HG03039 (cell line): Measurements from ENCODE around the gene PSMD14.
"Not testable (repeated sequence)": the region's sequence is repeated elsewhere in the genome, so short reads cannot be mapped to it uniquely, and the experiment has no call there.

Experiments
- ATAC-seq: cut with Tn5 transposase; IDR thresholded peaks from one replicate; pipeline ENCODE4 v1.9.1; 2021; ENCODE audit warnings: mild to moderate bottlenecking, moderate library complexity; ENCODE audit not compliant: unreplicated experiment

Gene PSMD14

DNA sequence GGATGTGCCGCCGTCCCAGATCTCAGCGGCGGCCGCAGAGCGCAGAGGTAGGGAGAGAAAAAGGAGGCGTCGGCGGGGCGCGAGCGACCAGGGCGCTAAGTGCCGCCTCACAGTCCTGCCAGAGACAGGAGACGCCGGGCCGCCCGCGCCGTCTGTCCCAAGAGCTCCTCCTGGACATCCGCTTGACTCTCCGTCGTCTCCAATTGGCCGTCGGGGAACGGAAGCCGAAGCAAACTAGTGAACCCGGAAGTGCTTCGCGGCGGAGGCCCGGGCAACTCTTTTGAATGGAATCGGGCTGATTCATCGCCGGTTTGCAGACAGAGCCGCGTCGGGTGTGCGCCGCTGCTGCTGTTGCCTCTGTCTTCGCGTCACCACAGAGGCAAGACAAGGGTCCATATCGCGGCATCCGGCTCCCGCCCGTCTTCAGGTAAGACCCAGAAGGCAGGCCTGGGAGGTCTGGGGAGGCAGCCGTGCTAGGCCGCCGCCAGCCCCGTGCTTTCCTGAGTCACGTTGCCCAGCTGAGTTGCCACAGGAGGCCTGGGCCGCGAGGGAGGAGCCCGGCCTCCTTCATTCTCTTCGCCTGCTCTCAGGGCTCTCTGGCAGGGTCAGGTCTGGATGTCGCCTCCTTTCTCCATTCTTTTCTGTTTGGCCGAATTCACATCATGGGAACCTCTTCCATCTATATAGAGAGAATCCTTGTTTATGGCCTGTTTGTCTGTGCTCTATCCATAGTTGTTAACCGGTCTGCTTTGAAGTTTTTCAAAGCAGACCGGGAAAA is at the start of gene PSMD14:
Gene PSMD14, plus strand, starts transcription at position 248 of the 778 bp plus-strand sequence. CDS start 10,401 bp downstream, outside the sequence.
- peak; percentile 98 for ATAC-seq

DNA sequence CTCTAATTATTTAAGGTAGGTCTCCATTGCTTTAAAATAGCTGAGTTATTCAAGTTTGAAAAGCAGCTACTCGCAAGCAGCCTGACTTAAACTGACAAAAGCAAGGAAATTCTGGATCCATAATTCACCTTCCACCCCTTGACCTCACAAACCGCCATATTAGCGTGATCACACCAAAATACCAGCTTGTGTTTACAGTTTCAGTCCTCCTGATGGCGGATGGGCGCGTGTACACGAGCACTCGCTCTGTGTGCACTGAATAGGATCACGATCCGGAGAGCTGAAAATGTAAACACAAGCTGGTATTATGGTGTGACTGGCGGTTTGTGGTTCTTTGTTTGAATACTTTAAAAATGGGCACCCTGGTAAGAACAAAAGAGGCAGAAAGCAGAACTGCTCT is 42.4 kb upstream of the PSMD14 start:
- ATAC-seq: no peak

DNA sequence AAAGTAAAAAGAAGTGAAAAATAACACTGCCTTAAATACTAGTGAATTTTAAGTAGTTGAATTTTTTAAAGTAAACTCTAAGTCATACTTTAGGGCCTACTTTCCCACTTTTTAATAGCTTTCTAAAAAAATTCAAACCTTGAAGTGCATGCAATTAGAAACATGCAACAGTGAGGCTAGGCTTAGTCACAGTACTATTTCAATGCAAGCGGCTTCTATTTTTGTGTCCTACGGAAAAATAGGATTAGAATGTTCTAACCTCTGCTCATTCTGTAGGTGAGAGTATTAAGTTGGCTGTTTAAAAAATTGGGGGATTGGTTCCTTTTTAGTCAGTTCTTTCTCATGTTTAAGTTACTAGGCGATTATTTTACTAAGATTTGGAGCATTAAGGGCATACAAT is 39.1 kb upstream of the PSMD14 start:
- no peak for ATAC-seq

DNA sequence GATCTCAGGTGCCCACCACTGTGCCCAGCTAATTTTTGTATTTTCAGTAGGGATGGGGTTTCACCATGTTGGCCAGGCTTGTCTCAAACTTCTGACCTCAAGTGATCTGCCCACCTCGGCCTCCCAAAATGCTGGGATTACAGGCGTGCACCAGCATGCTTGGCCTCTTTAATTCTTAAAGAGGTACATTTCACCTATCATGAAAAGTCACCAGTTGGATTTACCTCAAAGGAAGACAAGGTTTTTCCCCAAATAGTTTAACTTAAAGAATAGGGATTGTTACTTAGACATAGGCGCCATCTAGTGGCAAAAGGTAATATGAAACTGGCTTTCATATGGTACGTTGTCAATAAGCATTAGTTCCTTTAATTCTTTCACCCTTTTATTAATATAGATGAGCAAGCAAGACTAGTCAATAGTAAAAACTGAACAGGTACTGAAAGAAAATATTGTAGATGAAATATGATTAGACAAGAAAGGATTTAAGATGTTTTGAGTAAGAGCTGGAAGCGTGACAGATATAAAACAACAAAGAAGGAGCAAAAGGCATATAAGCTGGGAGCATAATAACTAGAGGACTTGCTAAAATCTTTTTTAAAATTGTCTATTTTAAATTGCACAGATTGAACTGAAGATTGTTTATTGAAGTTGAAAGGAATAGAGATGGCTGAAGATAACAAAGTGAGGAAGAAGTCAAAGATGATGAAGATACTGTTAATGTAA is 35.0 kb upstream of the PSMD14 start:
- ATAC-seq: no peak

DNA sequence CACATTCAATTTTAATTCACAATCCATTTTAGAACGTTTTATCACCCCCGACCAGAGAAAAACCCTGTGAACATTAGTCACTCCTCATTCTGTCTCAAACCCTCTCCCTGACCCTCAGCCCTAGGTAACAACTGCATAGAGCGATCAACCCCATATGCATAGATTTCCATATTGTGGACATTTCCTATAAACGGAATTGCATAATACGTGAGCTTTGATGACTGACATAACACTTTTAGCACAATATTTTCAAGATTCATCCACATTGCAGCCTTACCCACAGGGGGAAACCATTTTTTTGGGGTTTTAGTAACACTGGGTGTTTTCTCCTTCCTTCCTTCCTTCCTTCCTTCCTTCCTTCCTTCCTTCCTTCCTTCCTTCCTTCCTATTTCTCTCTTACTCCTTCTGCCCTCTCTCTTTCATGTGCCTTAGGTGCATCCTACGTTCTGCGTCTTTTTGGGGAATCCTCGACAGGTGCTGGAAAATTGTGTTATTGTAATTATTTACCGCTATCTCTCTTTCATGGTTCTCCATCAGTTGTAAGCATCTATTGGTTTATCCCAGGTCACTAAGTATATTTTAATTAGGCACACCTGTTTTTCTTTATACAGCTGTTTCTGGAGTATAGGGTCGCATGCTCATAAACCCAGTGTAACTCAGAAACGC is 29.5 kb upstream of the PSMD14 start:
- not testable (repeated sequence) for ATAC-seq

DNA sequence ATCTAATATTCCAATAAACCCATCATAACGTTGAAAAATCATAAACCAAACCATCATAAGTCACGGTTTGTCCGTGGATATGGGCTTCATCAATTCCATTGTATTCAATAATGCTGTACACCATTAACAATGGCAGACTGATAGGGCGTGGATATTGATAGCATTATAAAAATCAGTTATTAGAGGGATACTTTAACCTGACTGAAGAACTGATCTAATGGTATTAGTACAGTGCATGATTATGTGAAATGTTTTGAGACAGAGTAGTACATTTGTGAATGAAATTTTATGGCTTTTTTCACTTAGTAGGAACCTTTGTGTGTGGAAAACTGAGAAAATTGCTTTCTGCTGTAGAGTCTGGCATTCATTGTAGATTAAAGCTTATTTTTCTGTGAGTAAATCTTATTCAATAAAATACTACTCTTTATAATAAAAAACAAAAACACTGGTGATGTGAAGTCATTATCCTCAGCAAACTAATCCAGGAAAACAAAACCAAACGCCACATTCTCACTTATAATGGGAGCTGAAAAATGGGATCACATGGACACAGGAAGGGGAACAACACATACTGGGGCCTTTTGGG is 28.9 kb upstream of the PSMD14 start:
- not testable (repeated sequence) for ATAC-seq

DNA sequence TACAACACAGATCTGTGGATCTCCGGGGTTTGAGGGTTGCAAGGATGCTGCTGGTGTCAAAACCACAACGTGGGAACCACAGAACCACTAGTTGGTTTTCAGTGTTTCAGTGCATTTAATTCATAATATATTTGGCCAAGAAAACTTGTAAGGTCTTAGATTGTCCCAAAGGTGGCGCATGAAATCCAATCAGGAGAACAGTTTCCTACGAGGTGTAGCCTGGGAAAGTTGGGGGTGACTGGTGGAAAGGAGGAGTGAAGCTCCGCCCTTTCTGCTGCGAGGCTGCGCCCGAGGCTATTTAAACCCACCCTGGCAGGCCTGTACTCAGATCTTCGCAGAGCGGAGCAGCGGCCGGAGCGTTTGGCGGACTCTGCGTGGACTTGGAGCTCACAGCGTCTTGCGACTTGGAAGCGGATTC is 27.3 kb upstream of the PSMD14 start:
- not testable (repeated sequence) for ATAC-seq

DNA sequence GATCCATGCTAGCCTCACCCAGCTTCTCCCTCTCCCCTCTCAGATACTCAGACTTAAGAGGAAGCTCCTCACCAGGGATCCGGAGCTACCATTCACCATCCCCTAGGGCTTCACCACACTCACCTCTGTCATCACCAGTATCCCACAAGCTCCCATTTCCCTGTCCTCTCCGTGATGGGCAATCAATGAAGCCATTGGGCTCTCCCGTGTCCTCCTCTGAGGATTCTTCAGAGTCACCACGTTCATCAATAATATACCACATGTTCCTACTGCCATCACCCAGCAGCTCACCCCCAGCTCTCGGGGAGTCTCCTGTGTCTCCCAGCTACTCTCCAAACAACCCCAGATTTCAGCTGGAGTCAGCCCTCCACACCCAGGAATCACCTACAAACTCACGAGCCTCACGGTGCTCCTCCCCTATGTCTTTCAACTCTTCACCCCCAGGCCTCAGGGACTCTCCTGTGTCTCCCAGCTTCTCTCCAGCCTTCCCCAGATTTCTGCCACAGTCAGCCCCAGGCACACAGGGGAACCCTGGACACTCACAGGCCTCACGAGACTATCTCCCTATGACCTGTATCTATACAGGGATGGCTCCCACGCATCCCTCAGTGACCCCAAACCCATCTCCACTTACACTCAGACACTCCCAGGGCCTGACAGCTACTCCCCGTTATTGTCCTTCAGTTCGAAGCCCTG is 26.5 kb upstream of the PSMD14 start:
- ATAC-seq: not testable (repeated sequence)

DNA sequence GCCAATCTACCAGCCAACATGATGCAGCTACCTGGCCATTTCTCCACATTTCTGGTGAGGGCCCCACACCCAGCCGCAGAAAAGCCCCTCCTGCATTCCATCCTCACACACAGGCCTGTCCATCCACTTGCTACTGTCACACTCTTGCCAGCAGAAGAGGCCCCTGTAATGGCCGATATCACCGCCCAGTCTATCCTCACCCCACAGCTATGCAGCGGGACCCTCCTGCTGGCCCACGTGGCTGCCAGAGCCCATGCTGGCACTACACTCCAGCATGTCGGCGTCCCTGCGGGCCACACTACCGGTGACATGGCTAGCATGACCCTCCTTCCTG is 25.9 kb upstream of the PSMD14 start:
- ATAC-seq: not testable (repeated sequence)

DNA sequence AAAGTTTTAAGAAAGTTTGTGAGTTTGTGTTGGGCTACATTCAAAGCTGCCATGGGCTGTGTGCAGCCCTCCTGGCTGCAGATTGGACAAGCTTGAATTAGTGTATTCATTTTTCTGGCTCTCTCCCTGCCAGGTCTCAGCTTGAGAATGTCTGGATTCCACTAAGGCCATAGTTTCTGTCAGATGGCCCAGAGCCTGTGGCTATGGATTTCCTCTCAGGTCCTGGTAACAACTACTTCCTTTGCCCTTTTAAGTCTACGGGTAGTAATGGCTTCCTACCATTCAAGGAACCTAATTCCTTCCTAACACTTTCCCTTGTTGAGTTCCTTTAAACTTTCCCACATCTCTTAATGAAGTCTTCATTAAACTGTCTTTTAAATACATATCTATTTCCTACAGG is 24.3 kb upstream of the PSMD14 start:
- no peak for ATAC-seq

DNA sequence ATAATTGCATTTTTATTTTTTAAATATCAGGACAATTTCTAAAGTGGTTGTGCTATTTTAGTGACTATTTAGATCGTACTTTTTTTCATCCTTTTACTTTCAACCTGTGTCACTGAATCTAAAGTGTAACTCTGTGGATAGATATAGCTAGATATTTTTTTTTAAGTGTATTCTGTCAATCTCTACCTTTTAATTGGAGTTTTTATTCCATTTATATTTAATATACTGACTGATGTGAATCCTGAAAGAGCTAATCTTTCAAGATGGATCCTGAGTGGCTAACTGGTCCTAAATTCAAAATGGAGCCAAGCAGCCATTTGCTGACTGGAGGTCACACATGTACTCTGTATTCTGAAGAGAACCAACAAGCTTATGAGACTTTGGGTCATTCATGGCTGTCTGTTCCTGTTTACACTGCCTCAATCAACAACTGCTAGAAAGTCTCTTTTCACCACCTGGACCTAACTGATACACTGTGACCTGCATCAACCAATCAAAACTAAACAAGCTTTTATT is 4.6 kb upstream of the PSMD14 start:
- no peak for ATAC-seq

DNA sequence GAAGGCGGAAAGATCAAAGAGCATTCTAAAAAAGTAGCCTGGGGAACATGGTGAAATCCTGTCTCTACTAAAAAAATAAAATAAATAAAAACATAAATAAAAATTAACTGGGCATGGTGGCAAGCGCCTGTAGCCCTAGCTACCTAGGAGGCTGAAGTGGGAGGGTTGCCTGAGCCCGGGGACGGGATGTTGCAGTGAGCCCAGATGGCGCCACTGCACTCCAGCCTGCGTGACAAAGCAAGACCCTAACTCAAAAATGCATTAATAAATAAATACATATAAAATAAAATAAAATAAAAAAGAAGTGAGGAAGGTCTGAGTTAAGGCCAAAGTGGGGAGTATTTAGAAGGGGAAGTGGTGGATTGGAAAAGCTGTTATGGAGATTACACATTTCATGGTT is 1.3 kb upstream of the PSMD14 start:
- no peak for ATAC-seq

DNA sequence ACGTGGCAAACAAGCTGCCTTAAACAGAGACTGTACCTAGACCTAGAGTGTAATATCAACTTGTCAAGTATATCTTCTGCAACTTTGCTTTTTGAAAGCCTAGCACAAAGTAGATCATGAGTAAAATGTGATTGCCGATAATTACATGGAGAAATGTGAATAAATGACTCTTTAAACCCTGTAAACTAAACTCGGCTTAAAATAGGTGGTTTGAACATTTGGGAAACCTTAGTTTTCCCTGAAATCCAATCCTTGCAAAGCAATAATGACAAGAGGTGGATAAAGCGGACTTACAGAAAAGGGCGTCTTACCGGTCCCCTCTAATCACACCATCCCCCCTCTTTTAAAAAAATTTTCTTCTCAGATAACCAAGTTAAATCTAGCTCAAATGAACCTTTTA is 549 bp upstream of the PSMD14 start:
- no peak for ATAC-seq

DNA sequence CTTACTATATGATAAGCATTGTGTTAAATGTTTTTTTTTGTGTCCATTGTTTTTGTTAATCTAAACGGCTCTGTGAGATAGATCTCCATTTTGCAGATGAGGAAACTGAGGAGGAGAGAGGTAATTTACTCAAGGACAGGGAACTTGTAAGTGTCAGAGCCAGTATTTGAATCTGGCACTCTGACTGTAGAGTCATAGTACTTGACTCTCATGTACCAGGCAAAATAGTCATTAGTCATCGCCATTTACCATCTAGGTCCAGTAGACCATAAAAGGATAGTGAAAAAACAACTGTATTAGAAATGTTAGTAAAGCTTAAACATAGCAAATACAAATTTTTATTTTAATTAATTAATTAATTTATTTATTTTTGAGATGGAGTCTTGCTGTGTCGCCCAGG is 4.8 kb downstream of the PSMD14 start:
- no peak for ATAC-seq

DNA sequence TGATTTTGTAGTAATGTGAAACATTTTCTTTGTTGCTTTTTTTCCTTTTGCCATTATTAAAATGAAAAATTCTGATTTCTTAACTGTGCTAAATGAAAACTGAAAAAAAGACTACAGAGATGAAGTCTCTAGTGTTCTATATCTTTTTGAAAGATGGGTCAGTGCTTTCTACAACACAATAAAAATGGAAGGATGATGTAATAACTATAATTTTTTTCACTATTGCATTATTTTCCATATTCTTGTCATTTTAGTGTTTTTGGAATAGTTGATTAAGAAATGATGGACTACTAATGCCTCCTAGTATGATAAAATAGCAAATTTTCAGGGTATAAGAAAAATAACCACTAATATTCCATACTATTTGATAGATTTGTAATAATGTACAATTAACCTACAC is 7.2 kb downstream of the PSMD14 start:
- ATAC-seq: no peak

DNA sequence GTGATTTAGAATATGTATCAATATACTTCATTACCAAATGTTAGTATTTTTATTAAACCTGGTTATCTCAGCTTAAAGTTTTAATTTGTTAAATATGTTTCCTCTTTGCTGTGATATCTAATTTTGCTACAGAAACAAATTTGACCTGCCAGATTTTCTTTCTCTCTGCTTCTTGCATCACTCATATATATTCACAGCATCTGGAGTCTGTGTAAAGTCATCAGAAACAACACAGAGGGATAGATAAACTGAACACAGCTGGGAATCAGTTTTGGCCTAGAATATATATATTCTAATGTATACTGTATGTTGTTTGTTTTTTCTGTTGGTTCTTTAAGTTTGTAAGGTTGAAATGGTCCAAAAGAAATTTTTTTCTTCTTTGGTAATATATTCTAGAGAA is 8.5 kb downstream of the PSMD14 start:
- no peak for ATAC-seq

DNA sequence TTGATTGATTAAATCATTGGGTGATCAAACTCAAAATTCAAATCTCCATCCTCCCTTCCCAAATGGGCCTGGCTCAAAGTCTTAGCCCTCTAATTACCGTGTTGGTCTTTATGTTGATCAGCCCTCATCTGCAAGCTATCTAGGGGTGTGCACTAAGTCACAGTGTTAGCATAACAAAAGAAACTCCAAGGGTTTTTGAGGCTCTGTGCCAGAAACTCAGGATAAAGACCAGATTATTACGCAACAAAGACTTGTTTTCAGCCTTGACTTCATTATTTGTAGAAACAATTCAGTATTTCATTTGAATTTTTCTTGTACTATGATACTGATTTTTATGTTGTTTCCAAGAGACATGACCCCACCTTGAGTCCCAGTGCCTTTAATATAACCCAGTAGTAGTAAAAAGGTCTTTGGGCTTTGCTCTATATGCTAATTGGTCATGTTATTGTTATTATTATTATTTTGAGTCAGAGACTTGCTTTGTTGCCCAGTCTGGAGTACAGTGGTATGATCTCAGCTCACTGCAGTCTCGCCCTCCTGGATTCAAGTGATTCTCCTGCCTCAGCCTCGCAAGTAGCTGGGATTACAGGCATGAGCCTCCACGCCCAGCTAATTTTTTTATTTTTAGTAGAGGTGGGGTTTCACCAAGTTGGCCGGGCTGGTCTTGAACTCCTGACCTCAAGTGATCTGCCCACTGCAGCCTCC is 13.9 kb downstream of the PSMD14 start:
- ATAC-seq: no peak

DNA sequence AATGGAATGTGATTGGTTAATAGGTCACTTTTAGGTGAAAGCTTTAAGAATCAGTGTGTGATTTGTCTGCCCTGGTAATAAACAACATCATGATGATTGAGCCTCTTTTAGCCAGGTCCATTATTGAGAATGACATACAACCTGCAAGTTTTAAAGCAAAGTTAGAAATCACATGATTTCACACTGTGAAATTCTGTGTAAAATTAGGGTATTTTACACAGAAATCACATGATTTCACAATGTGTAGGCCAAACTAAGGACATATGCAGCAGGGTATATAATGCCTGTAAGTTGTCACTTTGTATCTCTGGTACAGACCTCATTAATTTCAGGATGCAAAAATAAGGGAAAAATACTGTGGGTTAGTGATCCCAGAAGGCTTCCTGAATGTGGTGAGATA is 16.7 kb downstream of the PSMD14 start:
- ATAC-seq: no peak

DNA sequence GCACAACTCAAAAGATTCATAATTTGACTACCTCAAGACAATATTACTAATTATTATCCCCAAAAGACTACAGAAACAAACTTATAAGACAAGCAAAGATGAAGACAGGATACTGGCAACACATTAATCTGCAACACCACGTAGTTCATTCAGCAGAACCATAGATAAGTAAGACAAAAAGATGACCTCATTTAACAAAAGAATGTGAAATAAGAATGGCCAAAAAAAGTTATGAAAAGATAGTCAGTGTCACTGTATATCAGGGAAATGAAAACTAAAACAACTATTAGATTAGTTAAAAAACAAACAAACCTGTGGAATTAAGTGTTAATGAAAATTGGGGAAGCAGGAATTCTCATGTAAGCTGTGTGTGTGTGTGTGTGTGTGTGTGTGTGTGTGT is 19.4 kb downstream of the PSMD14 start:
- ATAC-seq: no peak

DNA sequence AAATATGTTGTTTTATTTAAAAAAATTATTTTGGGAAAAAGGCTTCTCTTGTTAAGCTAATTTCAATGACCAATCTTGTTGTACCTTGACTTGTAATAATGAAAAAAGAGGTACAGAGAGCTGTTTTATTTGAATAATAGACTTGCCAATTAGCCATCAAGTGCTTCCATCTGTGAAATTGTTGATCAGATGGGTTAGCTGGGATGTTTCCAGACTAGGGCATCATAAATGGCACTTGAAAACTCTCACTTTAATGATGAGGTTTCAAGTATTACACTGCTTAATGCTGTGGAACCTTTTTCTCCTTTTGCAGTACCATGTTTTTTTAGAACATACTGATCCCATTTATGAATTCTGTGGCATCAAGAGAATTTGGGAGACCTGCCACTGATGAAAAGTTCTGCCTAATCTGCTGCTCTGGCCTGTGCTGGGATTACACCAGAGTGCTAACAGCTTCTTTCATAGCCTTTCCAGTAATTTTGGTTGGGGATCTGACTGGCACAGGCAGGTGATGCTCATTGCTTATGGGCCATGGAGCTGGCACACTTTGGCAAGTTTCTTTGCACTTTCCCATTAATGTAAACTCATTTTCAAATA is 24.2 kb downstream of the PSMD14 start:
- no peak for ATAC-seq
